SKM-1 (cell line): Measurements from ENCODE around the gene RAC2.

Experiments used
- DNase-seq: peaks from one replicate; lab custom pipeline; 2025; ENCODE audit not compliant: unreplicated experiment; lab: John Stamatoyannopoulos, UW

The RAC2 gene

GRCh38 chr22:37178350-37179125 is 65.5 kb downstream of the RAC2 start:
- peak; percentile 62 for DNase-seq

- no peak for DNase-seq
Observed at GRCh38 chr22:37177755-37178154, 66.3 kb downstream of the RAC2 start.

GRCh38 chr22:37177221-37177620 is 66.8 kb downstream of the RAC2 start:
- no peak for DNase-seq

GRCh38 chr22:37176464-37177061 is 67.5 kb downstream of the RAC2 start:
- DNase-seq: peak; percentile 63

GRCh38 chr22:37175414-37176281 is 68.4 kb downstream of the RAC2 start:
- DNase-seq: no peak
